Stomach smooth muscle (tissue), 2 donors: ENCODE results near the gene HMGN3.

ENCODE experiments used
- H3K27ac ChIP-seq: one replicate; pipeline ENCODE4 v1.7.0; 2013; ENCODE audit warnings: mild to moderate bottlenecking, low read length, inconsistent platforms
- H3K27me3 ChIP-seq, 2 donors: one replicate each; pipeline ENCODE4 v1.7.0; 2013; ENCODE audit warnings: low read length in 2 of 2; ENCODE audit not compliant: insufficient read depth in 2 of 2, control insufficient read depth in 1 of 2
- H3K36me3 ChIP-seq, 2 donors: one replicate each; pipeline ENCODE4 v1.7.0; 2013; ENCODE audit warnings: low read length in 2 of 2; ENCODE audit not compliant: control insufficient read depth in 2 of 2, insufficient read depth in 2 of 2
- H3K4me1 ChIP-seq: one replicate; pipeline ENCODE4 v1.7.0; 2013; ENCODE audit warnings: low read length; ENCODE audit not compliant: control insufficient read depth, insufficient read depth
- H3K4me3 ChIP-seq, 2 donors: one replicate each; pipeline ENCODE4 v1.7.0; 2013; ENCODE audit warnings: low read length in 2 of 2
- H3K9ac ChIP-seq, 2 donors: one replicate each; pipeline ENCODE4 v1.7.0; 2013; ENCODE audit warnings: low read length in 2 of 2, mild to moderate bottlenecking in 1 of 2
- H3K9me3 ChIP-seq, 2 donors: one replicate each; pipeline ENCODE4 v1.7.0; 2013; ENCODE audit warnings: low read length in 2 of 2; ENCODE audit not compliant: control insufficient read depth in 2 of 2
- donor health status: healthy.
- donor health status: Pancreatic carcinoma.

The HMGN3 gene

DNA sequence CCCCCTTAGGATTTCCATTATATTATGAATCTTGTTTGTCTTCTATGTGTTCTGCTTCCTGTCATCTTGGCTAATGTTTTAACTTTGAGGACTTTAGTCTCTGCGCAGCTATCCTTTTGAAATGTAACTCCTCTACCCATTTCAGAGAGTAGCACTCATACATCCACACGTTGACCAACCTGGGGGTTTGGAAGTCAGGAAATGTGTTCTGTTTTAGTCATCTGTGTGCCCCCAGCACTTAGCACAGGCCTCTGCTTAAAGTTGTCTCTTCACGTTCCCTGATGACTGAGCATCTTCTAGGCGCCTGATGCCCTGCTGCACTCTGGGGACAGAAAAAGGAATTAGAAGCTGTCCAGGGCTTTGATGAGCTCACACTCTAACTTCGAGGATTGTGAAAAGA lies 47.9 kb downstream of the HMGN3 start:
- H3K27ac ChIP-seq = no peak overlapping the region
- peaks cover 6% of the 10 kb centered on the region for H3K4me1 ChIP-seq
- H3K4me3 ChIP-seq = no peak overlapping the region
- no peaks in the 10 kb centered on the region for H3K27me3 ChIP-seq
- peaks cover 2 to 5% of the 10 kb centered on the region in 2 donors for H3K9me3 ChIP-seq
- no peaks in the 10 kb centered on the region for H3K36me3 ChIP-seq
- no peak overlapping the region for H3K9ac ChIP-seq

- Histone ChIP-seq H3K4me3 (no peak overlapping the region), H3K9ac (no peak overlapping the region), H3K4me1 (peaks cover 6% of the 10 kb centered on the region), H3K9me3 (no peaks in the 10 kb centered on the region), H3K27ac (no peak overlapping the region), H3K27me3 (no peaks in the 10 kb centered on the region), H3K36me3 (no peaks in the 10 kb centered on the region)
Observed at GRCh38 chr6:79184641-79185040, 49.8 kb downstream of the HMGN3 start.

- no peaks in the 10 kb centered on the region for H3K9me3 ChIP-seq
- H3K4me3 ChIP-seq = no peak overlapping the region
- peaks cover 3% of the 10 kb centered on the region for H3K4me1 ChIP-seq
- no peaks in the 10 kb centered on the region for H3K36me3 ChIP-seq
- no peak overlapping the region for H3K27ac ChIP-seq
- H3K9ac ChIP-seq = no peak overlapping the region
- H3K27me3 ChIP-seq = no peaks in the 10 kb centered on the region
Observed at GRCh38 chr6:79184086-79184485, 50.4 kb downstream of the HMGN3 start.

DNA sequence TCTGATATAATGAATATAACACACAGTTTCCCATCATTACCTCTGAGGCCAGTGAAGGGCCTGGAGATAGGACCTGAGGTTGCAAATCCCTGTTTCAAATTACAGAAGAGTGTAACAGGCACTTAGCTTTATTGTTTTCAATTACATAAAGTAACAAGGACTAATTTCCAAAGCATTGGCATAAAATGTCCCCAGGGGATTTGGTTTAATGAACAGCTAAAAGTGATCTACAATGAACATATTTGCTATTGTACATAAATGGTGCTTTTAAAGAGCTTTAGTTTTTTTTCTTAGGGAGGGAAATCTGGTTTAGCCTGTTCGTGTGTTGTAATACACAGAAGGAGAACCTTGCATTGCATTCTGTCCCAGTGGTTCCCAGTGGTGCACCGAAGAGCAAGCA lies 54.4 kb downstream of the HMGN3 start:
- Histone ChIP-seq H3K27me3 (no peaks in the 10 kb centered on the region), H3K9ac (no peak overlapping the region), H3K27ac (no peak overlapping the region), H3K36me3 (no peaks in the 10 kb centered on the region), H3K9me3 (no peaks in the 10 kb centered on the region), H3K4me3 (no peak overlapping the region), H3K4me1 (no peaks in the 10 kb centered on the region)

- H3K9me3 ChIP-seq = no peaks in the 10 kb centered on the region
- no peak overlapping the region for H3K9ac ChIP-seq
- H3K27ac ChIP-seq = no peak overlapping the region
- H3K36me3 ChIP-seq = no peaks in the 10 kb centered on the region
- no peak overlapping the region for H3K4me3 ChIP-seq
- no peaks in the 10 kb centered on the region for H3K27me3 ChIP-seq
- H3K4me1 ChIP-seq = no peaks in the 10 kb centered on the region
Observed at GRCh38 chr6:79173378-79173777, 61.1 kb downstream of the HMGN3 start.

GRCh38 chr6:79170959-79171358 lies 63.5 kb downstream of the HMGN3 start:
- no peaks in the 10 kb centered on the region for H3K27me3 ChIP-seq
- H3K9ac ChIP-seq = no peak overlapping the region
- H3K27ac ChIP-seq = no peak overlapping the region
- H3K9me3 ChIP-seq = no peaks in the 10 kb centered on the region
- H3K4me1 ChIP-seq = no peaks in the 10 kb centered on the region
- no peaks in the 10 kb centered on the region for H3K36me3 ChIP-seq
- H3K4me3 ChIP-seq = no peak overlapping the region

GRCh38 chr6:79170431-79170830 lies 64.1 kb downstream of the HMGN3 start:
- H3K4me3 ChIP-seq = no peak overlapping the region
- H3K27ac ChIP-seq = no peak overlapping the region
- H3K36me3 ChIP-seq = no peaks in the 10 kb centered on the region
- H3K4me1 ChIP-seq = no peaks in the 10 kb centered on the region
- no peaks in the 10 kb centered on the region for H3K27me3 ChIP-seq
- no peaks in the 10 kb centered on the region for H3K9me3 ChIP-seq
- no peak overlapping the region for H3K9ac ChIP-seq

GRCh38 chr6:79168695-79168980 lies 65.8 kb downstream of the HMGN3 start:
- no peaks in the 10 kb centered on the region for H3K36me3 ChIP-seq
- H3K9me3 ChIP-seq = no peaks in the 10 kb centered on the region
- no peak overlapping the region for H3K27ac ChIP-seq
- no peak overlapping the region for H3K4me3 ChIP-seq
- no peaks in the 10 kb centered on the region for H3K27me3 ChIP-seq
- H3K9ac ChIP-seq = no peak overlapping the region
- H3K4me1 ChIP-seq = no peaks in the 10 kb centered on the region

DNA sequence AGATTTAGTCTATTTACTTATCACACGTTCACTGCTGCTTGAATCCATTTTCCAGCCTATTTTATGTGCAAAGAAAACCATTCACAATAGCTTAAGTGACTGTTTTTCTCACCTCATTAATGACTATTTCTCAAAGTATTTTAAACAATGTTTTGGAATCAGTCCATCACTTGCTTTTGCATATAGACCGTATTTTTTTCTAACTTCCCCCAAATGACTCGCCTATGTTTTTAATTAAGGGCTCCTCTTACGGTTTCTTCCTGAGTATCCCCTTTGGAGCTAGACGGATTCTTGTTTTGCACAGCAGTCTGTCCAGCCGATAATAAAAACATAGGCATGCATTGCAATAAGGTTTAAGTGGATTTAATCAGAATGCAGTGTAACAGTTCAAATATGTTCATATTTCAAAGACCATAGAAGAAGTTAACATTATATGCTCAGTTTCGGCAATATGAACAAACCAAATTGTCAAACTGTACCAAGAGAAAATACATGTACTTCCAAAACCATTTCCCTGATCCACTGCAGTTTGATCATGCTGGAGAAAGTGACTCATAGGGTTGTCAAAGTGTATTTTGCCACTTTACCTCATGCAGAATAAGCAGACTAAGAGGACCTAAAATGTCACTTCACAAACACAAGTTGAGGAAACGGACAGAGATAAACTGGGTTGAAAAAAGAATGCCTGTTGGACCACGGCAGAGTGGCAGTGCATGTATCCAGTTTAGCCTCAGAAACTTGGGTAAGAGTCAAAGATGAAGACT lies 66.4 kb downstream of the HMGN3 start:
- Histone ChIP-seq H3K27ac (no peak overlapping the region), H3K9me3 (no peaks in the 10 kb centered on the region), H3K9ac (no peak overlapping the region), H3K4me3 (no peak overlapping the region), H3K36me3 (no peaks in the 10 kb centered on the region), H3K4me1 (no peaks in the 10 kb centered on the region), H3K27me3 (no peaks in the 10 kb centered on the region)

DNA sequence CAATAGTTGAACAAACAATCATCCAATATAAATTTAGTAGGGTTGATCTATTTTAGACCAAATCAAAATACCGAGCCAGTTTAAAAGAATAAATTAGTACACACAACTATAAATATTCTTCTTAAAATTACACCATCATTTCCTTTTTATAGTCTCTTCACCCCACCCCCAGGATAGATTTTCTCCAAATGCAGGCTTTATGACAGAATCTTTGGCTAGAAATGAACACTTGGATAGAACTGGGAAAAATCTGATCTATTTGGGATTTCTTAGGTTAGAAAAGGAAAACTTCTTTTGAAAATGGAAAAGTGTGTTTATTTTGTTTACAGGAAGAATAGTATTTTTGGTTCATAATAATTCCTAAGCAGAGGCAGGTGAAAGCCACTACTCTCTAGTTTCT lies 74.6 kb downstream of the HMGN3 start:
- no peaks in the 10 kb centered on the region for H3K9me3 ChIP-seq
- H3K9ac ChIP-seq = no peak overlapping the region
- H3K27ac ChIP-seq = no peak overlapping the region
- no peaks in the 10 kb centered on the region for H3K36me3 ChIP-seq
- no peak overlapping the region for H3K4me3 ChIP-seq
- H3K4me1 ChIP-seq = no peaks in the 10 kb centered on the region
- no peaks in the 10 kb centered on the region for H3K27me3 ChIP-seq

- H3K27me3 ChIP-seq = no peaks in the 10 kb centered on the region
- no peaks in the 10 kb centered on the region for H3K36me3 ChIP-seq
- no peak overlapping the region for H3K27ac ChIP-seq
- H3K4me3 ChIP-seq = no peak overlapping the region
- H3K9me3 ChIP-seq = no peaks in the 10 kb centered on the region
- H3K4me1 ChIP-seq = no peaks in the 10 kb centered on the region
- H3K9ac ChIP-seq = no peak overlapping the region
Observed at GRCh38 chr6:79158856-79159516, 75.5 kb downstream of the HMGN3 start.
